Common myeloid progenitor, CD34-positive (primary cell): ENCODE measurements around the gene DCLK1.
A peak's percentile ranks its signal among the peaks of the same experiment; 100 is the strongest.

Experiments used
- CTCF ChIA-PET: fragments of 350-600 bp; sonication (Branson Sonifier 250); formaldehyde crosslinking; loops from one replicate; lab custom pipeline; 2021; ENCODE audit warnings: antibody characterized with exemption; lab: Charles Lee
- POLR2A ChIA-PET: fragments of 350-600 bp; sonication (Branson Sonifier 250); formaldehyde crosslinking; loops from one replicate; lab custom pipeline; 2021; ENCODE audit warnings: antibody characterized with exemption; lab: Charles Lee
- DNase-seq, 3 donors: peaks; one replicate each; pipeline versions ENCODE4 v3.0.0 to v3.0.0-alpha.2; 2013
- H3K27ac ChIP-seq, 2 experiments: 1 replicate in 1 of 2; 2 replicates in 1 of 2; pipeline ENCODE4 v1.7.0; 2013; ENCODE audit warnings: inconsistent platforms in 2 of 2, low read length in 2 of 2, mild to moderate bottlenecking in 2 of 2, low read depth in 1 of 2, moderate library complexity in 1 of 2; ENCODE audit not compliant: severe bottlenecking in 2 of 2, insufficient read depth in 1 of 2, poor library complexity in 1 of 2
- H3K27me3 ChIP-seq, 5 experiments: replicated peaks in 2 of 5; 1 replicate in 3 of 5; 2 replicates in 2 of 5; pipeline versions ENCODE4 v1.6.1 to v1.7.0; 2013; ENCODE audit warnings: low read length in 4 of 5, mild to moderate bottlenecking in 2 of 5, moderate library complexity in 2 of 5, inconsistent platforms in 1 of 5; ENCODE audit not compliant: insufficient read depth in 5 of 5, control insufficient read depth in 4 of 5
- H3K36me3 ChIP-seq, 4 experiments: 1 replicate in 2 of 4; 2 replicates in 2 of 4; pipeline versions ENCODE4 v1.6.1 to v1.7.0; 2013; ENCODE audit warnings: low read length in 3 of 4, control low read depth in 1 of 4, mild to moderate bottlenecking in 1 of 4; ENCODE audit not compliant: control insufficient read depth in 4 of 4, insufficient read depth in 4 of 4
- H3K4me1 ChIP-seq, 4 experiments: 1 replicate in 3 of 4; 2 replicates in 1 of 4; pipeline versions ENCODE4 v1.6.1 to v1.7.1; 2013; ENCODE audit warnings: low read length in 3 of 4, mild to moderate bottlenecking in 3 of 4, control low read depth in 1 of 4, inconsistent platforms in 1 of 4, moderate library complexity in 1 of 4; ENCODE audit not compliant: control insufficient read depth in 4 of 4, insufficient read depth in 4 of 4; ENCODE audit errors: control extremely low read depth in 1 of 4
- H3K4me3 ChIP-seq, 7 experiments: 1 replicate in 4 of 7; 2 replicates in 3 of 7; pipeline versions ENCODE4 v1.5.1 to v1.7.0; 2013; ENCODE audit warnings: mild to moderate bottlenecking in 7 of 7, low read length in 6 of 7, moderate library complexity in 6 of 7, inconsistent platforms in 2 of 7, low read depth in 2 of 7, control low read depth in 1 of 7; ENCODE audit not compliant: insufficient read depth in 4 of 7, control insufficient read depth in 1 of 7; ENCODE audit errors: extremely low read depth in 1 of 7
- H3K9me3 ChIP-seq, 5 experiments: 1 replicate in 4 of 5; 2 replicates in 1 of 5; pipeline versions ENCODE4 v1.6.1 to v1.7.1; 2013; ENCODE audit warnings: low read length in 4 of 5, mild to moderate bottlenecking in 2 of 5, inconsistent platforms in 1 of 5, low read depth in 1 of 5, moderate library complexity in 1 of 5; ENCODE audit not compliant: control insufficient read depth in 4 of 5, insufficient read depth in 2 of 5; ENCODE audit errors: control extremely low read depth in 1 of 5
- WGBS: methylation state at CpG from one replicate; pipeline ENCODE4 v1.1.5; 2013; ENCODE audit not compliant: insufficient coverage; 5-methylcytosine and 5-hydroxymethylcytosine counted together

DCLK1 gene

DNA sequence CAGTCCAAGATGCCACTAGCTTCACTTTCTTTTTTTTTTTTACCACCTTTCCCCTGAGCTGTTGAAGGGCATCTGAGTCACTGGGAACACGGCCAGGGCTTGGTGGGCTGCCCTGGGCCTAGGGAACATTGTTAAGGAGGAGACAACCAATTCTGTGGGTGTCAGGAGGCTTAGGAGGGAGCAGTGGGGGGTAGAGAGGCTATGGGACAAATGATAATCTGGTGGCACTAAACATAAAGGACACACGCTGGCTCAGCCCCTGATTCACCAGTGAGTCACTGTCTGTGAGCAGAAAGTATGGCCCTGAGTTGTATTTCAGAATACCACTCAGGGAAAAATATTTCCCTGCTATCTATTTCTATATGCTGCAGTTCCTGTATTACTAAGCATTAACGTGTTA is 207.8 kb downstream of the DCLK1 start:
- H3K27me3 ChIP-seq = no peaks in the 10 kb centered on the region
- POLR2A ChIA-PET = no interaction called here

GRCh38 chr13:35920816-35921215 is 210.4 kb downstream of the DCLK1 start:
- no peak for DNase-seq
- ChIA-PET CTCF (no interaction called here), POLR2A (no interaction called here)
- no peaks in the 10 kb centered on the region for H3K36me3 ChIP-seq
- no peak overlapping the region for H3K4me3 ChIP-seq
- H3K27me3 ChIP-seq = peaks cover 0 to 5% (median 0%) of the 10 kb centered on the region in 5 experiments
- no peak overlapping the region for H3K27ac ChIP-seq
- no peaks in the 10 kb centered on the region for H3K9me3 ChIP-seq
- WGBS = 85% methylated on average over 7 of the region's 7 CpGs
- H3K4me1 ChIP-seq = no peaks in the 10 kb centered on the region

More for the DNA sequence above, 207.8 kb downstream of the DCLK1 start:
- no peak overlapping the region for H3K27ac ChIP-seq
- no peak overlapping the region for H3K4me3 ChIP-seq
- no peaks in the 10 kb centered on the region for H3K36me3 ChIP-seq
- no peaks in the 10 kb centered on the region for H3K4me1 ChIP-seq
- CTCF ChIA-PET = no interaction called here
- WGBS = 95% methylated on average over 2 of the region's 3 CpGs
- no peak for DNase-seq
- H3K9me3 ChIP-seq = no peaks in the 10 kb centered on the region

DNA sequence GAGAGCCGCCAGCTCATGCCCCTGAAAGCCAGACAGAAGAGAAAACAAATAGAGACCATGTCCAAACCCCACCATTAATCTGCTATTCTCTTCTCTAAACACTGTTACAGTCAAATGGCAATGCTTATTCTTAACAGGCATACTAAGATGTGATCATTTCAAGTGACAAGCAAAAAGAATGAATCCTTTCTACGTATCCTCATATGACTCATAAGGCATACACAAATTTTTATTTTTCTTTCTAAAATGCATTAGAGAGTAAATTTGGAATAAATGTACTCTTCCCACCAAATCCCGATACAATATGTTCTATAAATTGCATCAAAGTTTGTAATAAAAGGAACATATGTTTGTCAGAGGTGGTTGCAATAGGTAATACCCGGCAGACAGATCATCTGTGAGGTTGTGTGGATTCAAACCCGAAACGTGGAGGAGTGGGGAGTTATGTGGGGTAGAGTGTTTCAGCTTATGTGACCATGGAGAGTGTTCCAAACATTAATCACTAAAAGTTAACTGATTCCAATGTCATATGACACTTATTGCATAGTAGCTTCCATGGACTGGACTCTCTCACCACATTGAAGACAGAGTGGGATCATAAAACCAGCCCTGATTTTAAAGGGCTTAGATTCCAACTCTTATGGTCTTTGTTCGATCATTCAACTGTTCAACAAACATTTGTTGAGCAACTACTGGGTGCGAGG is 213.1 kb downstream of the DCLK1 start:
- no peak overlapping the region for H3K4me3 ChIP-seq
- DNase-seq = no peak
- POLR2A ChIA-PET = no interaction called here
- WGBS = 96% methylated on average over 4 of the region's 8 CpGs
- H3K27me3 ChIP-seq = peaks cover 0 to 5% (median 0%) of the 10 kb centered on the region in 5 experiments
- no peaks in the 10 kb centered on the region for H3K4me1 ChIP-seq
- H3K9me3 ChIP-seq = no peaks in the 10 kb centered on the region
- no peaks in the 10 kb centered on the region for H3K36me3 ChIP-seq
- H3K27ac ChIP-seq = no peak overlapping the region
- CTCF ChIA-PET = no interaction called here

DNA sequence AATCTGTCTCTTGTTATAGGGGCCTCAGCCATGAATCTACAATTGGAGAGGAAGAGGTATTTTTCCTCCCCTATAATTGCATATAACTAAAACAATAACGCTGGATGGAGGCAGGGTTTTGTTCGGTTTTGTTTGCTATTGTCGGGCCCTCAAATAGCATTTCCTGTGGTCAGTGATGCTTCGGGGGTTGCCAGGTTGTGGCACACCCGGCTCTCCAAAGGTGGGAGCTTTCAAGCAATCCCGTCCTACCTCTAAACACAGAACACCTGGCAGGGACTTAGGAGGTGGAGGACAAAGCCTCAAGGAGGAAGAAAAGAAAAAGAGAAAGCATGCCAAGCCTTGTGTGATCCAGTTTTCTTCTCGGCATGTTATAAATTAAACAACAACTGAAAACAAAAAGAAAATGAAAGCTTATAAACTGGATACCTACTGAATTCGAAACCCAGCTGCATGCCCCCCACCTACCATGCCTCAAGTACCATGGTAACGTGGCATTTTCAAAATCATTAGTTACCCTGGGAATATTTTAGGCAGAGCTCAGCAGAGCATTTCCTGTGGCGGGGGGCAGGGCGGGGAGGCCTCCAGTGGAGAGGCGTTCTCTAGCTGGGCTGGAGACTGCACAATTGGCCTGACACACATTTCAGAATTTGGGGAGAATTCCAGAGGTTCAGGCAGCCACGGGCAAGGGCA is 213.8 kb downstream of the DCLK1 start:
- CTCF ChIA-PET = no interaction called here
- no peak for DNase-seq
- 60% methylated on average over 10 of the region's 13 CpGs for WGBS
- Histone ChIP-seq H3K9me3 (no peaks in the 10 kb centered on the region), H3K27me3 (peaks cover 0 to 5% (median 0%) of the 10 kb centered on the region in 5 experiments), H3K4me3 (peak overlapping the region in 1 of 7 experiments; percentile 26), H3K27ac (no peak overlapping the region), H3K4me1 (no peaks in the 10 kb centered on the region), H3K36me3 (no peaks in the 10 kb centered on the region)
- POLR2A ChIA-PET = no interaction called here

GRCh38 chr13:35916146-35916545 is 215.0 kb downstream of the DCLK1 start:
- Histone ChIP-seq H3K27ac (no peak overlapping the region), H3K36me3 (no peaks in the 10 kb centered on the region), H3K4me1 (no peaks in the 10 kb centered on the region), H3K9me3 (no peaks in the 10 kb centered on the region), H3K4me3 (no peak overlapping the region), H3K27me3 (peaks cover 0 to 5% (median 0%) of the 10 kb centered on the region in 5 experiments)
- ChIA-PET POLR2A (no interaction called here), CTCF (no interaction called here)
- DNase-seq = no peak
- WGBS = 77% methylated on average over 2 of the region's 2 CpGs

DNA sequence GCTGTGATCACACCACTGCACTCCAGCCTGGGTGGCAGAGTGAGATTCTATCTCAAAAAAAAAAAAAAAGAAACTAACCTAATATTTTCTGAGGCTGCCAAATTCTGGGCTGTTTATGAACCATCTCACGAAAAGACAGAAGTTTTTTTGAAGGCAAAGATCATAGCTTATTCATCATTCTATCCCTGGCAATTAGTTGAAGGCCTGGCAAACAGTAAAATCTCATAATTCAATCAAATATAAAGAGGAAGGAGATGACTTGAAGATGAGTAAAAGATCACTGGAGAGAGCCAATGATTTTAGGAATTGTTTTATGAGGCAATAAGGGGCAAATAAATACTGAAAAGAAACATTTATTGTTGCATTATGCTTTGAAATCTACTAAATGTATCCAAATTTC is 216.5 kb downstream of the DCLK1 start:
- no peak for DNase-seq
- no peak overlapping the region for H3K4me3 ChIP-seq
- ChIA-PET CTCF (interaction anchor here (0.6 kb wide), 1 partner anchor 96 kb away, joined by 3 read pairs; no protein-coding TSS in a partner anchor), POLR2A (no interaction called here)
- no CpG with 5 or more reads among the region's 1 CpG for WGBS
- no peaks in the 10 kb centered on the region for H3K36me3 ChIP-seq
- no peaks in the 10 kb centered on the region for H3K4me1 ChIP-seq
- H3K27ac ChIP-seq = no peak overlapping the region
- peaks cover 0 to 5% (median 0%) of the 10 kb centered on the region in 5 experiments for H3K27me3 ChIP-seq
- H3K9me3 ChIP-seq = no peaks in the 10 kb centered on the region

DNA sequence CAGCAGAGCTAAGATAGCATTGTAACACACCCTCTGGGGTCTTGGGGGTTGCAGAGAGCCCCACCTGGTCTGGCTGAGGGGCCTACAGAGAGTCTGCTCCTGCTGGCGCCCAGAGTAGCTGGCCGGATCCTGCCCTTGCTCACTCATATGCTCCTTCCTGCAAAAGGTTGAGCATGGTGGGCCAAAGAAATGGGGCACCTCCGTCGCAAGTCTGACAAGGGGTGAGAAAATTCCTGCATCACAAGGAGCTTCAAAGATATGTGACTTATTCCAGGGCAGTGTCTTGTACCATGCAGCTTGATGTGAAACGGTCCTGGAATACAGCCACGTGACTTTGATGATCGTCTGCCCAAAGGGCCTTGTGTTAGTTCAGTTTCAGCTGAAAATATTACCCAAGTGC is 218.3 kb downstream of the DCLK1 start:
- Histone ChIP-seq H3K36me3 (no peaks in the 10 kb centered on the region), H3K4me1 (no peaks in the 10 kb centered on the region), H3K9me3 (no peaks in the 10 kb centered on the region), H3K27ac (no peak overlapping the region), H3K4me3 (no peak overlapping the region), H3K27me3 (peaks cover 0 to 5% (median 0%) of the 10 kb centered on the region in 5 experiments)
- CTCF ChIA-PET = no interaction called here
- POLR2A ChIA-PET = no interaction called here
- no peak for DNase-seq
- 96% methylated on average over 7 of the region's 7 CpGs for WGBS
